Bronchial epithelial cell (primary cell): Measurements from ENCODE around the gene CTAG2. TPM values are rescaled to one million over a fixed set of nuclear protein-coding genes. Genes with fewer than 3 reads are reported as not detected.
"Not testable (repeated sequence)": the region's sequence is repeated elsewhere in the genome, so short reads cannot be mapped to it uniquely, and the experiment has no call there.

Experiments
- DNase-seq: peaks from one replicate; pipeline ENCODE4 v3.0.0-alpha.2; 2010; ENCODE audit warnings: low read depth
- FAIRE-seq: peaks from 2 replicates; lab custom pipeline; 2011; peaks lifted over from hg19 to GRCh38; lab: Jason Lieb, UNC
- H3K27me3 ChIP-seq: 2 replicates; pipeline ENCODE4 v1.5.1; 2011; ENCODE audit warnings: low read length; ENCODE audit not compliant: control insufficient read depth, insufficient read depth
- H3K36me3 ChIP-seq: 2 replicates; pipeline ENCODE4 v1.5.1; 2011; ENCODE audit warnings: low read length; ENCODE audit not compliant: control insufficient read depth, insufficient read depth
- H3K4me3 ChIP-seq: 2 replicates; pipeline ENCODE4 v1.5.1; 2011; ENCODE audit warnings: mild to moderate bottlenecking, low read depth, low read length, control low read depth
- total RNA-seq: library from RNA; depleted of rRNA; stranded (reverse); fragments of >200 nt; gene quantifications from 2 replicates; pipeline ENCODE4 v1.2.1, GENCODE V29; 2014
- TF ChIP-seq, protein P1 (sequence below): IDR thresholded peaks from 2 replicates; pipeline ENCODE4 v1.5.1; 2011; ENCODE audit warnings: mild to moderate bottlenecking, moderate library complexity, low read length, control low read depth, inconsistent platforms; ENCODE audit not compliant: insufficient read depth, severe bottlenecking

CTAG2 gene
- total RNA-seq = not detected in 2 replicates

DNA sequence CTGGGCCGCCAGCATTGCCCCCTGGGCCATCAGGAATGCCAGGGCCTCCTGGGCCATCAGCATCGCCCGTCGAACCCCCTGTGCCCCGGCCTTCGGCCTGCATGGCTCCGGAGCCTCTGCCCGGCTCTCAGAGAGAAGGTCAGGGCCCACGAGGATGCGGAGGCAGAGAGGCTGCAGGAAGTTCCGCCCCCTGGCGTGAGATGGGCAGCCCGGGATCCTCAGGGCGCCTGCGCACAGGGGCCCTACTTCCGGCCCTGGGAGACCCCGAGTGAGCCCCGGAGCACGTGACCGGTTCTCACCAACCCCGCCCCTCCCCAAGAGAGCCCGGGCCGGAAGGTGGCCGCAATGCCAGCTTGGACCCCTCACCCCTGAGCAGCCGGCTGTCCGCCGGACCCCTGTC, at the start of gene CTAG2:
Gene CTAG2, minus strand, starts transcription at position 167 of the 400 bp plus-strand sequence. Its CDS starts 64 bp downstream, at position 103.
- not testable (repeated sequence) for H3K27me3 ChIP-seq, H3K36me3 ChIP-seq, H3K4me3 ChIP-seq, FAIRE-seq, DNase-seq

DNA sequence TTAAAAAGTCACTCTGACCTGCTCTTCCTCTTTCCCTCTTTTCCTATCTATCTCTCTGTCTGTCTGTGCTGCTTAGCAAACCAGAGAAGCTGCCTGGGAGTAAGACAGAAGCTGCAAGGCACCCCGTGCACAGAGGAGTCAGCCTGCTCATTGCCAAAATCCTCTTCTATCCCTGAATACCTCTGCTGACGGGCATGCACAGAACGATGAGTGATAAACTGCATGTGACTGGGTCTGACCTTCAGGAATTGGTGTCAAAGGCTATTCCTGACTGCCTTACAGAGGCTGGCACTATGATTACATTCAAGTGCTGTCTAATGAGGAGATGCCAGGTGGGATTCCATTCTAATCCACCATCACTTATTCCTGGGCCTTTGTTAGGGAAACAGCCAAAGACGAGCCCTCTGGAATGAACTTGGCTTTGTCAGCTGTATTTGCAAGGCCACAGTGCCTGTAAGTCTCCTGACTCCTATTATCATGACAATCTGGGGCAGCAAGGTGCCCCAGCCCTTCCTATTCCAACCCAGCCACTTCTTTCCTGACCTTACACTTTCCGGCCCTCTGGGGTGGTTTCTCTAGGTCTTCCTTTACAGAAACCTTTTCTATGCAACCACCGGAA, 45.4 kb upstream of the CTAG2 start:
- FAIRE-seq = no peak
- no peak overlapping the region for H3K4me3 ChIP-seq
- no peaks in the 10 kb centered on the region for H3K27me3 ChIP-seq
- DNase-seq = no peak
- TF ChIP-seq, protein P1, sequence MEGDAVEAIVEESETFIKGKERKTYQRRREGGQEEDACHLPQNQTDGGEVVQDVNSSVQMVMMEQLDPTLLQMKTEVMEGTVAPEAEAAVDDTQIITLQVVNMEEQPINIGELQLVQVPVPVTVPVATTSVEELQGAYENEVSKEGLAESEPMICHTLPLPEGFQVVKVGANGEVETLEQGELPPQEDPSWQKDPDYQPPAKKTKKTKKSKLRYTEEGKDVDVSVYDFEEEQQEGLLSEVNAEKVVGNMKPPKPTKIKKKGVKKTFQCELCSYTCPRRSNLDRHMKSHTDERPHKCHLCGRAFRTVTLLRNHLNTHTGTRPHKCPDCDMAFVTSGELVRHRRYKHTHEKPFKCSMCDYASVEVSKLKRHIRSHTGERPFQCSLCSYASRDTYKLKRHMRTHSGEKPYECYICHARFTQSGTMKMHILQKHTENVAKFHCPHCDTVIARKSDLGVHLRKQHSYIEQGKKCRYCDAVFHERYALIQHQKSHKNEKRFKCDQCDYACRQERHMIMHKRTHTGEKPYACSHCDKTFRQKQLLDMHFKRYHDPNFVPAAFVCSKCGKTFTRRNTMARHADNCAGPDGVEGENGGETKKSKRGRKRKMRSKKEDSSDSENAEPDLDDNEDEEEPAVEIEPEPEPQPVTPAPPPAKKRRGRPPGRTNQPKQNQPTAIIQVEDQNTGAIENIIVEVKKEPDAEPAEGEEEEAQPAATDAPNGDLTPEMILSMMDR = no peak
- no peaks in the 10 kb centered on the region for H3K36me3 ChIP-seq

DNA sequence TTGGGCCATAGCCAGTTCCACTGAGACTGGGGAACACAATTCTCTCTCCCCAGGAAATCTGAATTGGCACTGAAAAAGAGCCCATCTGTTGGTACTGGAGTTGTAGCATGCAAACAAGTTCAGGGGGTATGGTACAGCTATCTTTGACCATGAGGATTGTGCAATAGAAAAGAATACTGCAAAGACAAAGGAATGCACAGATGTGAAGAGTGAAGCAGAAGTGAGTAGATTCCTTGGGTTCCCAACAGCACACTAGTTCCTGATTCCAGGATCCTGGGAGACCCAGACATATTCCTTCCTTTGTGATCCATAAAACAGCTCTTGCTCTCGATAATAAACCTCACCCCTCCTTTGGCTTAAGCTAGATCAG, 43.3 kb upstream of the CTAG2 start:
- peak; percentile 1 for DNase-seq
- Histone ChIP-seq H3K27me3 (no peaks in the 10 kb centered on the region), H3K36me3 (no peaks in the 10 kb centered on the region), H3K4me3 (no peak overlapping the region)
- TF ChIP-seq, protein P1 = no peak
- FAIRE-seq = no peak

DNA sequence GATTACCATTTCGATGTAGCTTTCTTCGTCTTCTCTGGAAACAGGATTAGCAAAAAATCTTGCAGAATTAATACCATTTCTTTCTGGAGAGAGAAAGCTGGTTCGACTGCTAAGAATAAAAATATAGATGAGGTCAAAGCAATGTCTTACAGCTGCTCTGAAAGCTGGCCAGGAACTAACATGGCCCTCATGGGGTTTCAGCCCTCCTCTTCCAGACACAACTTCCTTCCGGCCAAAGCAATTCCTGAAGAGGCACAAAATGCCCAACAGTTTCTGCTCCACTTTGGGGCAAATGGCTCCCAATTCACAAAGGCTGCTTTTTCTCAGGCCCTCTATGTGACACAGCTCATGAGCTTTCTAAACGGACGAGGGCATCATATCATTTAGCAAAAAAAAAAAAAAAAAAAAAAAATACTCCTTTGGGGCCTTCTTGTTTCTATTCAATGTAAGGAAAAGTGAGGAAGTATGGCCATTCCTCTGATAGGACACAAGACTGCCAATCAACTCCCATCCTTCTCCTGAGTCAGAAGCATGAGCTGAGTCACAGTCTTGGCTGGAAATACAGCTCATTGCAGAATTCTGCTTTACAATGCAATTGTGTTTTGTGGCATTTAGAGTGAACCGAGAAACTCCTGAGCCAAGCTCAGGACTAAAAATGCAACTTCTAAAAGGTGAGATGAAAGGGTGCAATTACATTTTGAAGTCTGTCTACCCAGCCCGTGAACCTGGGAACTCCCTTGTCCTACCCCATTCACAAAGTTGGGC, 42.7 kb upstream of the CTAG2 start:
- no peak for FAIRE-seq
- DNase-seq = peak; percentile 64
- H3K36me3 ChIP-seq = no peaks in the 10 kb centered on the region
- no peak overlapping the region for H3K4me3 ChIP-seq
- TF ChIP-seq, protein P1 = no peak
- H3K27me3 ChIP-seq = no peaks in the 10 kb centered on the region

DNA sequence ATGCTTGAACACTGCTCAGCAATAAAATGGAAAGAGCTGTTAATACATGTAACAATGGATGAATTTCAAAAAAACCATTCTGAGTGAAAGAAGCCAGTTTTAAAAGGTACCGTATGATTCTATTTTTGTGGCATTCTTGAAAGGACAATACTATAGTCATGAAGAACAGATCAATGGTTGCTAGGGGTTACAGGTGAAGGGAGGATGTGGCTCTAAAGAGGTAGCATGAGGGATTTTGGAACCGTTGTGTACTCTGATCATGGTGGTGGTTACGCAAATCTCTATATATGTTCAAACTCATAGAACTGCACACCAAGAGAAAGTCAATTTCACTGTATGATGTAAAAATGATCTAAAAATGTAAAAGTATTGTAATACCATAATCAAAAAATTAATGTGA, 40.0 kb upstream of the CTAG2 start:
- TF ChIP-seq, protein P1 = no peak
- no peaks in the 10 kb centered on the region for H3K27me3 ChIP-seq
- DNase-seq (no peak), FAIRE-seq (no peak)
- no peak overlapping the region for H3K4me3 ChIP-seq
- no peaks in the 10 kb centered on the region for H3K36me3 ChIP-seq

DNA sequence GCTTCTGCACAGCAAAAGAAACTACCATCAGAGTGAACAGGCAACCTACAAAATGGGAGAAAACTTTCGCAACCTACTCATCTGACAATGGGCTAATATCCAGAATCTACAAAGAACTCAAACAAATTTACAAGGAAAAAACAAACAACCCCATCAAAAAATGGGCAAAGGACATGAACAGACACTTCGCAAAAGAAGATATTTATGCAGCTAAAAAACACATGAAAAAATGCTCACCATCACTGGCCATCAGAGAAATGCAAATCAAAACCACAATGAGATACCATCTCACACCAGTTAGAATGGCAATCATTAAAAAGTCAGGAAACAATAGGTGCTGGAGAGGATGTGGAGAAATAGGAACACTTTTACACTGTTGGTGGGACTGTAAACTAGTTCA, 37.1 kb upstream of the CTAG2 start:
- not testable (repeated sequence) for H3K36me3 ChIP-seq, DNase-seq, FAIRE-seq, H3K4me3 ChIP-seq, H3K27me3 ChIP-seq

DNA sequence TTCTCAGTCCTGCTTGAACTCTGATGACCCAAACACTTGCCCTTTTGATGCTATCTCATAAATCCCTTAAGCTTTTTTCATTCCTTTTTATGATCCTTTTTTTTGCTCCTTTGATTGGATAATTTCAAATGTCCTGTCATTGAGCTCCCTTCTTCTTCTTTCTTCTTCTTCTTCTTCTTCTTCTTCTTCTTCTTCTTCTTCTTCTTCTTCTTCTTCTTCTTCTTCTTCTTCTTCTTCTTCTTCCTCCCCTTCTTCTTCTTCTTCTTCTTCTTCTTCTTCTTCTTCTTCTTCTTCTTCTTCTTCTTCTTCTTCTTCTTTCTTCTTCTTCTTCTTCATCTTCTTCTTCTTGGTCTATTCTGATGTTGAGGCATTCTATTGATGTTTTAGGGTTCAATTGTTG, 18.7 kb upstream of the CTAG2 start:
- not testable (repeated sequence) for H3K27me3 ChIP-seq, FAIRE-seq, DNase-seq, H3K36me3 ChIP-seq, H3K4me3 ChIP-seq

DNA sequence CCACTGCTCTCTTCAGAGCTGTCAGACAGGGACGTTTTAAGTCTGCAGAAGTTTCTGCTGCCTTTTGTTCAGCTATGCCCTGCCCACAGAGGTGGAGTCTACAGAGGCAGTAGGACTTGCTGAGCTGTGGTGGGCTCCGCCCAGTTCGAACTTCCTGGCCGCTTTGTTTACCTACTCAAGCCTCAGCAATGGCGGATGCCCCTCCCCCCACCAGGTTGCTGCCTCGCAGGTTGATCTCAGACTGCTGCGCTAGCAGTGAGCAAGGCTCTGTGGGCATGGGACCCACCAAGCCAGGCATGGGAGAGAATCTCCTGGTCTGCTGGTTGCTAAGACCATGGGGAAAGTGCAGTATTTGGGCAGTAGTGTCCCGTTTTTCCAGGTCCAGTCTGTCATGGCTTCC, 17.5 kb upstream of the CTAG2 start:
- FAIRE-seq, H3K27me3 ChIP-seq, DNase-seq, H3K4me3 ChIP-seq, H3K36me3 ChIP-seq: not testable (repeated sequence)
